ENCODE measurements around the gene TOPBP1.

TOPBP1 gene

DNA sequence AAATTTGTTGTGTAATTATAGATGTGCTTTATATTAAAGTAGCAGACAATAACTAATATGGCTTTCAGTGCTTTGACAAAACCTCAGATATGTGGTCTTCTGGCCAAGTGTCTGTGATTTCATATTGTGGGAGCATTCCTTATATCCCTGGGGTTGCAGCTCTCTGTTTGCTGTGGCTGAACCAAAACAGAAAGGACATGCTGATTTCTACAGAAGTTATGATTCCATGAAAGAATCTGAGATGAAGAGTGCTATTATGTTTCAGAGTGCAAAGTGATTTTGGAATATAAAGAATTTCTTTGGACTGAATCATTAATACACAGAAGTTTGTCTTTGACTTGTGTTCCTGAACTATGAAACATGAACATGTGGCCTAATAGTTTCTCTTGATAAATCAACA is 51.7 kb downstream of the TOPBP1 start:
- Histone ChIP-seq H3K27ac (replicated peaks) (no peak overlapping the region), H3K27me3 (ENCODE audit: insufficient read depth, poor library complexity, severe bottlenecking) (no peaks in the 10 kb centered on the region), H3K4me3 (replicated peaks; ENCODE audit: insufficient read depth, low read length) (no peak overlapping the region)
- no peak for TF ChIP-seq GABPA (IDR thresholded peaks at IDR 0.05; ENCODE audit: low read depth)
- no peak for TF ChIP-seq REST (IDR thresholded peaks at IDR 0.05; ENCODE audit: insufficient replicate concordance, low read depth)
- TF ChIP-seq, protein P1, sequence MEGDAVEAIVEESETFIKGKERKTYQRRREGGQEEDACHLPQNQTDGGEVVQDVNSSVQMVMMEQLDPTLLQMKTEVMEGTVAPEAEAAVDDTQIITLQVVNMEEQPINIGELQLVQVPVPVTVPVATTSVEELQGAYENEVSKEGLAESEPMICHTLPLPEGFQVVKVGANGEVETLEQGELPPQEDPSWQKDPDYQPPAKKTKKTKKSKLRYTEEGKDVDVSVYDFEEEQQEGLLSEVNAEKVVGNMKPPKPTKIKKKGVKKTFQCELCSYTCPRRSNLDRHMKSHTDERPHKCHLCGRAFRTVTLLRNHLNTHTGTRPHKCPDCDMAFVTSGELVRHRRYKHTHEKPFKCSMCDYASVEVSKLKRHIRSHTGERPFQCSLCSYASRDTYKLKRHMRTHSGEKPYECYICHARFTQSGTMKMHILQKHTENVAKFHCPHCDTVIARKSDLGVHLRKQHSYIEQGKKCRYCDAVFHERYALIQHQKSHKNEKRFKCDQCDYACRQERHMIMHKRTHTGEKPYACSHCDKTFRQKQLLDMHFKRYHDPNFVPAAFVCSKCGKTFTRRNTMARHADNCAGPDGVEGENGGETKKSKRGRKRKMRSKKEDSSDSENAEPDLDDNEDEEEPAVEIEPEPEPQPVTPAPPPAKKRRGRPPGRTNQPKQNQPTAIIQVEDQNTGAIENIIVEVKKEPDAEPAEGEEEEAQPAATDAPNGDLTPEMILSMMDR (IDR thresholded peaks at IDR 0.05; ENCODE audit: insufficient read depth, low read length) = no peak
- no peak for TF ChIP-seq POLR2AphosphoS5 (IDR thresholded peaks at IDR 0.05; ENCODE audit: low read depth)
- no peak for TF ChIP-seq SPI1 (IDR thresholded peaks at IDR 0.05; ENCODE audit: borderline replicate concordance, low read depth)
- DNase-seq (ENCODE audit: low read depth in 1 of 2, low spot score in 1 of 2) = no peak

- no peak for TF ChIP-seq SPI1 (IDR thresholded peaks at IDR 0.05; ENCODE audit: borderline replicate concordance, low read depth)
- TF ChIP-seq, protein P1 (IDR thresholded peaks at IDR 0.05; ENCODE audit: insufficient read depth, low read length) = no peak
- no peak for TF ChIP-seq REST (IDR thresholded peaks at IDR 0.05; ENCODE audit: insufficient replicate concordance, low read depth)
- TF ChIP-seq GABPA (IDR thresholded peaks at IDR 0.05; ENCODE audit: low read depth) = no peak
- TF ChIP-seq POLR2AphosphoS5 (IDR thresholded peaks at IDR 0.05; ENCODE audit: low read depth) = no peak
- no peak overlapping the region for H3K4me3 ChIP-seq (replicated peaks; ENCODE audit: insufficient read depth, low read length)
- no peaks in the 10 kb centered on the region for H3K27me3 ChIP-seq (ENCODE audit: insufficient read depth, poor library complexity, severe bottlenecking)
- H3K27ac ChIP-seq (replicated peaks) = no peak overlapping the region
- DNase-seq (ENCODE audit: low read depth in 1 of 2, low spot score in 1 of 2) = no peak
Measured at GRCh38 chr3:133608388-133608787, 53.4 kb downstream of the TOPBP1 start.

DNA sequence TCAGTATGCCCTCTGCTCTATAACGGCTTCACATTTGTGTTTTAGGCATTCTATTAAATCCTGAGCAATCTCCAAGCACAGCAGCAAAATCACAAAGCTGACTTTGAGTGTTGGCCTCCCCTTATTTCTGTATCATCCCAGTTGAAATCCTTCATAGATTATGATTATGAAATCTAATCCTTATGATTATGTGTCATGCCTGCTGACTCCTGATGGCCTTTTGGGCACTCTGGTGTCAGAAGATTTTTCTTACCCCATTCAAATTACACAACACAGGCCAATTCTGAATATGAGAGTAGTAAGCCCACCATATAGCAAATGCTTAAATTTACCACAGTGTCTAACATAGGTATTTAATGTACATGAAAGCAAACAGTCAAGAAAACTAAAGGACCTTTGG is 53.9 kb downstream of the TOPBP1 start:
- no peak for TF ChIP-seq REST (IDR thresholded peaks at IDR 0.05; ENCODE audit: insufficient replicate concordance, low read depth)
- TF ChIP-seq GABPA (IDR thresholded peaks at IDR 0.05; ENCODE audit: low read depth) = no peak
- no peak for TF ChIP-seq POLR2AphosphoS5 (IDR thresholded peaks at IDR 0.05; ENCODE audit: low read depth)
- TF ChIP-seq, protein P1 (IDR thresholded peaks at IDR 0.05; ENCODE audit: insufficient read depth, low read length) = no peak
- DNase-seq (ENCODE audit: low read depth in 1 of 2, low spot score in 1 of 2) = no peak
- H3K27me3 ChIP-seq (ENCODE audit: insufficient read depth, poor library complexity, severe bottlenecking) = no peaks in the 10 kb centered on the region
- no peak overlapping the region for H3K27ac ChIP-seq (replicated peaks)
- H3K4me3 ChIP-seq (replicated peaks; ENCODE audit: insufficient read depth, low read length) = no peak overlapping the region
